Daoy (cell line): ENCODE measurements around the gene CLPX. TPM values are rescaled to one million over a fixed set of nuclear protein-coding genes. Genes with fewer than 3 reads are reported as not detected.
"Not testable (repeated sequence)": the region's sequence is repeated elsewhere in the genome, so short reads cannot be mapped to it uniquely, and the experiment has no call there.

ENCODE experiments used
- DNase-seq: peaks from one replicate; pipeline ENCODE4 v3.0.0-alpha.2; 2015; ENCODE audit warnings: low read depth
- total RNA-seq: library from RNA; depleted of rRNA; stranded (reverse); fragments of >200 nt; shearing (Covaris generic); gene quantifications from 2 replicates; pipeline ENCODE4 v1.2.3, GENCODE V29; 2014; rRNA removed

CLPX gene
- total RNA-seq, 1 experiment from 2014 or later: 46.7 TPM

- no peak for DNase-seq
Observed at GRCh38 chr15:65101891-65102708, 83.0 kb downstream of the CLPX start.

- peak; percentile 37 for DNase-seq
Observed at GRCh38 chr15:65101411-65101890, 83.7 kb downstream of the CLPX start.

DNA sequence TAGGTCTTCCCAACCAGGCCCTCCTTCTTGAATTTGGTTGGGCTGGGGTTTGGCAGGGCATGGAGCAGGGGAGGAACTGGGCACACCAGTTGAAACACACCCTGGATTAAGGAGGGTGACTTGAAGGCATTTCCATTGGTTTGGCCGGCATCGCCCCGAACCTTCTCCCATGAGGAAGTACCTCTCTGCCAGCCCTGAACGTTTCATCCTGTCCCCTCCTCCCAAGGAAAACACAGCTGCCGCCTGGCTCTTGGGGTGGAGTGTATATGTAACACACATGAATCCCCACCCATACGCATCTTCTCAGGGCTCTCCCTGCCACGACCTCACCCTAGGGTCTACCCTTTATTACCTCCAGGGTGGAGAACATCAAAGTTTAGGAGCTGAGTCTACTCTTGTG is 84.7 kb downstream of the CLPX start:
- no peak for DNase-seq

GRCh38 chr15:65099801-65100200 is 85.3 kb downstream of the CLPX start:
- DNase-seq: not testable (repeated sequence)

GRCh38 chr15:65099336-65099735 is 85.8 kb downstream of the CLPX start:
- DNase-seq: no peak

Other genes starting within 250 kb of the CLPX start
- gene SPG21, start 195.4 kb downstream of the CLPX start, total RNA-seq: 43.5 and 49.9 TPM in 2 replicates
- 15.9 and 17.8 TPM in 2 replicates for gene MTFMT, start 155.7 kb downstream of the CLPX start, total RNA-seq
- not detected in 2 replicates for gene SLC51B, start 140.0 kb downstream of the CLPX start, total RNA-seq
- 1.5 and 1.6 TPM in 2 replicates for gene RASL12, start 117.4 kb downstream of the CLPX start, total RNA-seq
- not detected in 2 replicates for gene KBTBD13, start 108.6 kb downstream of the CLPX start, total RNA-seq
- 0.03 and 0.06 TPM in 2 replicates for gene UBAP1L, start 70.1 kb downstream of the CLPX start, total RNA-seq
- 13.3 and 17.4 TPM in 2 replicates for gene PDCD7, start 51.5 kb downstream of the CLPX start, total RNA-seq
- gene CILP, start 26.1 kb upstream of the CLPX start, total RNA-seq: 0.03 TPM in 1 of 2 replicates, not detected in the other
- gene PARP16, start 101.5 kb upstream of the CLPX start, total RNA-seq: 3.8 TPM in 2 replicates
- gene RNU5A-1, start 110.7 kb upstream of the CLPX start, total RNA-seq: not detected in 2 replicates
- gene RNU5B-1, start 119.3 kb upstream of the CLPX start, total RNA-seq: not detected in 2 replicates
- gene IGDCC3, start 192.7 kb upstream of the CLPX start, total RNA-seq: not detected in 2 replicates
- 0.24 and 0.34 TPM in 2 replicates for gene IGDCC4, start 237.6 kb upstream of the CLPX start, total RNA-seq